ENCODE data around the gene ATP2B2. TPM values are rescaled to one million over a fixed set of nuclear protein-coding genes. Genes with fewer than 3 reads are reported as not detected.

The ATP2B2 gene
- total RNA-seq, 1 experiment from 2014 or later = 0.03 TPM

DNA sequence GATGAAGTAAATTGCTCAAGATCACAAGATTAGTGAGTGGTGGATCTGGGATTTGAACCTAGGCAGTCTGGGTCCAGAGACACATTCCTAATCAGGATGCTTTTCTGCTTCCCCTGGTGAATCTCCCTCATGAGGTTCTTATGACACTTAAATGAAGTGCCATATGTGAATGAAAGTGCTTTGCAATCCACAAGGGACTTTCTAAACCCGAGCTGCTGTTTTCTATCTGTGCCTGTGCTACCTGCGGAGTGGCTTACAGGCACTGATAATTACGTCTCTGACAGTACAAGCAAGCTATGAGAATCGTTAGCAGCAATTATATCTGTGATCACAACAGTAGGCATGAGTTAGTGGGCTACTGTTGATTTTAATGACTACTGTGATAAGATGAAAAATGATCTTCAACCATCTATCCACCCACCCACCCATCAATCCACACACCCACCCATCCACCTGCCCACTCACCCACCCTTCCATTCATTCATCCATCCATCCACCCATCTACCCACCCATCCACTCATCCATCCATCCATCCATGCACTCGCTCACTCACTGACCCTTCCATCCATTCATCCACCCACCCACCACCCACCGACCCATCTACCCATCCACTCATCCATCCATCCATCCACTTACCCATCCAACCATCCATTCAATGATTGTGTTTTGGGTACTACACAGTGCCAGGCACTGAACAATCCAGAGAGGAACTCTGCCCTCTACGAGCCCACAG is 51.8 kb downstream of the ATP2B2 start:
- DNase-seq (ENCODE audit: low read depth) = no peak

- no peak for DNase-seq (ENCODE audit: low read depth)
These were observed 54.6 kb downstream of the ATP2B2 start for GRCh38 chr3:10450494-10451440.

GRCh38 chr3:10449436-10449835 is 56.0 kb downstream of the ATP2B2 start:
- DNase-seq (ENCODE audit: low read depth) = no peak

- no peak for DNase-seq (ENCODE audit: low read depth)
These were observed 56.8 kb downstream of the ATP2B2 start for GRCh38 chr3:10448544-10448943.

GRCh38 chr3:10447527-10448260 is 57.7 kb downstream of the ATP2B2 start:
- no peak for DNase-seq (ENCODE audit: low read depth)

DNA sequence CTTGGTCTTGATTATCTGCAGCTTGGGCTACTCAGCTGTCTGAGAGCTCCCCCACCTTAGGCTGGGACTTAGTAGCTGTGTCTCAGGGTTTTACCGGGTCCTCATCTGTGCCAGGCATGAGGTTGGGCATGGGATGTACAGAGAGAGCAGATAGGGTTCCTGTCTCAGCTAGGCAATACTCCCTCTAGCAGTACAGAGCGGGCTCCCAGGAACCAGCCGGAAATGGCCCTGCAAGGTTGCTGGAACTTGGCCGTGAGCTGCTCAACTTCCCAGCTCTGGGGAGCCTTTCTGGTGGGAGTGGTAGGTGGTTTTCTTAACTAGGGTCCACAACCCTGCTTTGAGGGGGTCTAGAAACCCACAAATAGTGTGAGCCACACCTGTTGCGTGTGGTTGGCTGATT is 58.3 kb downstream of the ATP2B2 start:
- DNase-seq (ENCODE audit: low read depth) = no peak

GRCh38 chr3:10445561-10446175 is 59.7 kb downstream of the ATP2B2 start:
- DNase-seq (ENCODE audit: low read depth) = no peak

DNA sequence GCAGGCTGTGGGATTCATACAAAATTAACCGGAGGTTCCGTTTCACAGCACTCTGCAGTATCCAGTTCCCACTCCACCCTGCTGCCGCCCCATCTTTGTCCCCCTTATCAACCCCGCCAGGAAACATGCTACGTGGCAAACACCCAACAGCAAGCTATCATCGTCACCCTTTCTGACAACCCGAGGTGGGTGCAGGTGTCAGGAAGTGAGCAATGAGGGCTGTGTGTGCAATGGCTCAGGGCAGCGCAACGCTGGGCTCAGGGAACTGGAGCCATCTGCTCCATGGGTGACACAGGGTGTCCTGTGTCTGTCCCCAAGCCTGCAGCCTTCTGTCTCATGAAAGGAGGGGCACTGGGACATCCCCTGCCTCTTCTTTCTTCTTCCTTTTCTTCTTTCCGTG is 60.9 kb downstream of the ATP2B2 start:
- no peak for DNase-seq (ENCODE audit: low read depth)

- no peak for DNase-seq (ENCODE audit: low read depth)
These were observed 61.3 kb downstream of the ATP2B2 start for GRCh38 chr3:10444110-10444429.

GRCh38 chr3:10443272-10444109 is 61.9 kb downstream of the ATP2B2 start:
- DNase-seq (ENCODE audit: low read depth) = no peak

DNA sequence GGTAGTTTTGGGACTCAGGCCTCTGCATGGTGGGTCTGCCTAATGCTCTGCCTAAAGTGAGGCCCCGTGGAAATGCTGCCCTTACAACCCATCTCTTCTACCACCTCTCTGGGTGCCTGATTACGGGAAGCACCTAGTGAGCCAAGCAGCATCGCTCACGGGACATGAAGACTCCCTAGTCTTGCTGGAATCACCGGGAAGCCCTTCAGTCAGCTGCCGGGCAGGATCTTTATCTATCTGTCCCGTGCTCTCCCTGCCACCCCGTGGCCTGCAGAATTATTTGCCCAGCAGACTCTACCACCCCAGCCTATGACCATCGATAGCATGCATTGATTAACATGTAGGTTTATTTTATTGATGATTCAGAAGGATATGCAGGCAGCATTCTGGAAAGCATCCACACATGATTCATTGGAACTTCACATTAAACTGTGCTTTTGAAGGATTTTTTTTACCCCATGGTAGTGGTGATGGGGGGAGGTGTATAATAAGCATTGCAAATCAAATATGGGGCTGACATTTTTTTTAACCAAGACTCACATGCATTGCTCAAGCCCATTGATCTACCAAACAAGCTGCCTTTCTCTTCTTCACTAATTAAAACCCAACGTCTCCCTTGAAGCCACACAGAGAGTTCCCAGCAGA is 63.1 kb downstream of the ATP2B2 start:
- DNase-seq (ENCODE audit: low read depth) = no peak

- no peak for DNase-seq (ENCODE audit: low read depth)
These were observed 64.7 kb downstream of the ATP2B2 start for GRCh38 chr3:10440684-10441083.

DNA sequence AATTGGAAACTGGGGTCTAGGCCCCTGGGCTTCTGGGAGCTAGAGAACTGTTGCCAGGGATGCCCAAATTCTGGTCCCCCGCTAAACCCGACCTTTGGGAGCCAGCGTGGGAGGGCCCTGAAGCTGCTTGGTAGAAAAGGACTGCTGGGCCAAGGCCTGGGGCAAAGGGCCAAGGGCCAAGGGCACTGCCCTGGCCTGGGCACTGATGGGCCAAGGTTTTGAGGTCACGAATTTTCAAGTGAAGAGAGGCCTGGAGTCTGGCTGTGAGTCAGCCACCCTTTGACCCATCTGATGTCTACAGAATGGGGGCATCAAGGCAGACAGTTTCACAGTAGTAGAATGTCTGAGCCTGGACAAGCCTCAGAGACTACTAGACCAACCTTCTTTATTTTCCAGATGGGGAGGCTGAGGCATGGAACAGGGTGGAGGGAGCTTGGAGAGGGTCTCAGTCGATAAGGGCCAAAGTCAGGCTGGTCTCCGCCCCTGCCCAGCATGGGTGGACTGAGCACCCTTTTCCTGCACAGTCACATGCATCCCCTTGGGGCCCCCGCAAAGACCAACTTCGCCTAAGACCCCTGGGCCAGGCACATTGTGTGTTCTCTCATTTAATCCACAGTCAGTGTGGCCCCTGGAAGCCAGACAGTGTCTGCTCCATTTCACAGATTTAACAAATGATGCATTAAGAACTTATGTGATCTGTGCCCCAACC is 66.3 kb downstream of the ATP2B2 start:
- DNase-seq (ENCODE audit: low read depth) = no peak

DNA sequence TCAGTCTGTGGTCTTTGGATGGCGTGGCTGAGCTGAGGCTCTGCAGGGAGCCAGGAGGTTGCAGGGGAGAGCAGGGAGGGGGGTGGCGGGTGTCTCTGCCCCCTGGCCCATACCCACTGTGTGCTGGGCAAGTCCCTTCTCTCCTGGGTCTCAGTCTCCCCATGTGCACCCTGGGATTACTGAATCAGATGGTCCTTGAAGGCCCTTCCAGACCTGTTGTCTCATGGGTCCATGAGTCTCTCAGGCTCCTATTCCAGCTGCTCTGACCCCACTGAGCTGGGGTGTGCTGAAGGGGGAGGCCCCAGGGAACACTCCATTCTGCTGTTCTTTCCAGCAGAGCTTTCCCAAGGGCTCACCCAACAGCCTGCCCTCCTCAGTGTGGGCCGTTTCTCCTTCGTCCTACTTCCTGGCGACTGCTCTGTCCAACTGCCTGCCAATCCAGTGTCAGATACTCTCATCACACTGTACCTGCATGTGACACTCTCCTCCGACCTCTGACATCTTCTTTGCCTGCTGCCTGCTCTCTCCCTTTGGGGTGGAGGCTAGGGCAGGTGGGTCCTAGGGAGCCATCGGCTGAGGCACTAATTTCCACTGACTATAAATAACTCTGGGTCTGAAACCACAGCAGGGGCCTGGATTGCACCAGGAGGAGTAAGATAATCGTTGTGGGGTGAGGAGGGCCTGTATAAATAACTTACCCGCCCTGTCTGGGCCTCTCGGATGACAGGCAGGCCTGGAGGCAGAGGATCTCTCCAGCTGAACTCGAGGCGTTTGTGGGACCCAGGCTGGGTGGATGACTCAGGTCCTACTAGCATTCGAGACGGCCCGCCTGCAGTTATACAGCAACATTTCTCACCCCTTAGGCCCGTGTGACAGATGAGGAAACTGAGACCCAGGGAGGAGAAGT is 67.1 kb downstream of the ATP2B2 start:
- peak; percentile 34 for DNase-seq (ENCODE audit: low read depth)

DNA sequence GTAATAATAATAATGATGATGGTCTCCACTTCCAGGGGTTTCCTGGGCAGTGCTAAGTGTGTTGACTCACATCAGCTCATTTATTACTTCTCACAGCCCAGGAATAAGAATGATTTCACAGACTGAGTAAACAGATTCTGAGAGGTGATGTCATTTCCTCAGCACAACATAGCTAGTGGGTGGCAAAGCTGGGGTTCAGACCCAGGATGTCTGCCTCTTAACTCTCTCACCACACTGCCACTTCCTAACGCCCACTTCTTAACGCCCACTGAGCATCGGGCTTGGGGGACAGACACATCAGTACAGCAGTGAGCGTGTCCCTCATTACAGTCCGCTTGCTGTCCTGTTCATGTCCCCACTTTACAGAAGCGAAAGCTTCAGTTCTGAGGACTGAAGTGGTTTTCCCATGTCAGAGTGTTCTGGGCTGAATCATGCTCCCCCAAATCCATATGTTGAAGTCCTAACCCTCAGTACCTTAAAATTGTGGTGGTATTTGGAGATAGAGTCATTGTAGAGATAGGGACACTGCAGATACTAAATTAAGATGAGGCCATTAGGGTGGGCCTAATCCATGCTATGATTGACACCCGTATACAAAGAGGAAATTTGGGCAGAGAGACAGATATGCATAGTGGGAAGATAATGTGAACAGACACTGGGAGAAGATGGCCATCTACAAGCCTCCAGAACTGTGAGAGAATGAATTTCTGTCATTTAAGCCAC is 68.0 kb downstream of the ATP2B2 start:
- peak; percentile 64 for DNase-seq (ENCODE audit: low read depth)

DNA sequence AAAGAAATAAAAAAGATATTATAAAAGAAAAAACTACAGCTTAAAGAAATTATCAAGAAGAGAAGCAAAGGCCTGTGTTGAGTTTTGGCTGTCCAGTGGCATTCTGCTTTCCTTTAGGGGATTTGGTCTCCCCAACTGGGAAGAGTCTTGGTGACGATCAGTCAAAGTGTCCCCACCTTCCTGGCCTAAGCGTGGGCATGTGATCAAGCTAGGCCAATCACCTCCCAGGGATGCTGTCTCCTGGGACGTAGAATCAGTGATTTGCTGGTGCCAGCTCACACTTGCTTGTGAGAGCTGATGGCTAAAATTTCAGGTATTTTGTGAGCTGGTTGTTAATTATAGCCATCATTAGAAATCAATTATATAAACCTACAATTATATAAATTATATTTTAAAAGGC is 69.5 kb downstream of the ATP2B2 start:
- DNase-seq (ENCODE audit: low read depth) = no peak

GRCh38 chr3:10434938-10435336 is 70.4 kb downstream of the ATP2B2 start:
- DNase-seq (ENCODE audit: low read depth) = no peak
